DMS53 treated with DMSO at 0.1 percent for 48 hours (cell line): ENCODE data around the gene MYOZ1.
"Not testable (repeated sequence)": the region's sequence is repeated elsewhere in the genome, so short reads cannot be mapped to it uniquely, and the experiment has no call there.

ENCODE experiments used
- DNase-seq: peaks from one replicate; lab custom pipeline; 2025; ENCODE audit not compliant: unreplicated experiment; lab: John Stamatoyannopoulos, UW

Gene MYOZ1

GRCh38 chr10:73647875-73648651, 6.8 kb upstream of the MYOZ1 start:
- no peak for DNase-seq

GRCh38 chr10:73647211-73647874, 6.1 kb upstream of the MYOZ1 start:
- DNase-seq: peak; percentile 42

GRCh38 chr10:73646598-73647041, 5.3 kb upstream of the MYOZ1 start:
- no peak for DNase-seq

GRCh38 chr10:73645251-73645650, 4.0 kb upstream of the MYOZ1 start:
- no peak for DNase-seq

DNA sequence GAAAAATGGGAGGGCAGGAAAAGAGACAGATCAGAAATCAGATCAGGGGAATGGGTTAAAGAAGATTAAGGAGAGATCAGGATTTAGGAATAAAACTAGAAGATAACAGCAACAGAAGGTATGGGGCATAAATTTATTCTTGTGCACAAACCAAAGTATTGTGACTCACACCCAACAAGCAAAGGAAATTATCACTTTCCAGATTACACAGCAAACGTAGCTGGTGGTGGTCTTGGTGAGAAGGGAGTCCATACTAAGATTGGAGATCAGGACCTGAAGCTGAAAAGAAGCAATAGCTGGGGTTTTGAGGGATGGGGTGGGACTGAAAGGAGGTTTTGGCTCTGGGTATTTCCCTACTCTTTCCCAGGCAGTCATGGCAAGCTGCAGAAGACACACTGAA, 3.5 kb upstream of the MYOZ1 start:
- no peak for DNase-seq

DNA sequence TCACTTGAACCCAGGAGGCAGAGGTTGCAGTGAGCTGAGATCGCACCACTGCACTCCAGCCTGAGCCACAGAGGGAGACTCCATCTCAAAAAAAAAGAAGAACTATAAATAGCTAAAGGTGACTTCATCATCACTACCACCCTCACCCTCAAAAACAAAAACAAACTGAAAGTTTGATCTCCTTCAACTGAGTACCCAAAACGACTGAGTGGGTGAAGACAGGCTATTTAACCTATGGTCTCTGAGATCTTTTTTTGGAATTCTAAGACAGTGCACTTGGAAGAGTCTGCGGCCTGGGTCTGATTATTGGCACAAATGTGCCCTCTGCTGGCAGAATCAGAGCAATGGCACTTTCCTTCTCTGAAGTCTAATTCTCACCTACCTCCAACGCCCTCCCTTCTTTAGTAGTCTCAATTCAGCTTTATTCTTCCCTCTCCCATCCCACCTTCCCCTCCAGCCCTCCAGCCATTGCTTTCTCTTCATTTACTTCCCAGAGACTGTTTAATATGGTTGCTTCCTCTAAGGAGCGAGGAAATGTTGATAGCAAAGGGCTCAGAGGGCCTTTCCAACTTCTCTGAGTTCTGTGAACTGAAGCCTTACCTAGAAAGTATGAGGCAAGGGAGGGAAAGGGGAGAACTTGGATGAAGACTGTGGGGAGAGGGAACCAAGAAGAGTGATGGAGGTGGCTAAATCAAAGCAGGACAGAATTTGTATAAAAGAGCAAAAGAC, 2.9 kb upstream of the MYOZ1 start:
- peak; percentile 73 for DNase-seq

- DNase-seq: no peak
Measured at GRCh38 chr10:73643362-73643761, 2.1 kb upstream of the MYOZ1 start.

DNA sequence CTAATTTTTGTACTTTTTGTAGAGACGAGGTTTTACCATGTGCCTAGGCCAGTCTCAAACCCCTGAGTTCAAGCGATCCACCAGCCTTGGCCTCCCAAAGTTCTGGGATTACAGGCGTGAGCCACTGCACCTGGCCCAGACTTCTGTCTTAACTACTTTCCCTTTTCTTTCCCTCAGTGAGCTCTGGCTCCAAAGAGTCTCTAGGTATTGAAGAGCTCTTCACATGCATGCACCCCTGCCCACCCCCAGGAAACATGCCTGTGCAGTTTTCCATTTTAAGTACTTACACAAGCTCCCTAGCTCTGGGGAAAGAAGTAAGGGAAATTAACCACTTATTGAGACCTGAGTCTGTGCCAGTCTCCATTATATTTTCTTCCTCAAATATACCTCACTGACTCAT, 2.0 kb downstream of the MYOZ1 start:
- no peak for DNase-seq

- DNase-seq: no peak
Measured at GRCh38 chr10:73635781-73636180, 5.5 kb downstream of the MYOZ1 start.

DNA sequence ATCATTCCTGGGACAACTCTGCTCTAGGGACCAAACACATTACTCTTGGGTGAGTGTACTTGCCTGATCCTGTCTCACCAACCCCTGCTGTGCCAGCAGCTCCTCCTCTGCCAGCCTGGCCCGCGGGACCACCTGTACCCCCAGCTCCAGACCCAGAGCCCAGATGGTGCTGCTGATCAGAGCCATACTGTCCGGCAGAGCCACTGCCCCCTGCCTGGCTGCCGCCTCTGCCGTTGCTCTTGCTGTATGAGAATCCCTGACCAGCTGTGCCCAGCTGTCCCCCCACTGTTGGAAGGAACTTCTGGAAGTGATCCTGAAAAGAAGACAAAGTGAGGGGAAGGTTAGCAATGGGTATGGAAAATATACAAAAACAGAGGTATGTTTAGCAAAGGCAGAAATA, 6.9 kb downstream of the MYOZ1 start:
- DNase-seq: no peak

- no peak for DNase-seq
Measured at GRCh38 chr10:73629165-73629564, 12.1 kb downstream of the MYOZ1 start.

GRCh38 chr10:73628405-73628804, 12.9 kb downstream of the MYOZ1 start:
- DNase-seq: no peak

DNA sequence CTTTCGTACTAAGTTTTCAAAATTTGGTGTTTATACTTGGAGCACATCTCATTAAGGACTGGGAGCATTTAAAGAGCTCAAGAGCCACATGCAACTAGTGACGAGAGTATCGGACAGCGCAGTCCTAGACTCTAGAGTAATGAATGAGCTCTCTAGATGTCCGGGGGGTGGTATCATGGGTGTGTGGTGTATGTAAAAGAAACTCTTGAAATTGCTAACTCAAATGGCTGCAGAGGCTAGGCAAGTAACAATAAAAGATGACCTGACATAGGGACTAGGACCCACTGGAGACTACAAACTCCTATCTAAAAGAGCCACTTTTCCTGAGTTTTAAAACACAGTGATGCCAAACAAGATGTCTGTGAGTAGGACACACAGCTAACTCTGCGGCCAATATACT, 14.0 kb downstream of the MYOZ1 start:
- DNase-seq: no peak

DNA sequence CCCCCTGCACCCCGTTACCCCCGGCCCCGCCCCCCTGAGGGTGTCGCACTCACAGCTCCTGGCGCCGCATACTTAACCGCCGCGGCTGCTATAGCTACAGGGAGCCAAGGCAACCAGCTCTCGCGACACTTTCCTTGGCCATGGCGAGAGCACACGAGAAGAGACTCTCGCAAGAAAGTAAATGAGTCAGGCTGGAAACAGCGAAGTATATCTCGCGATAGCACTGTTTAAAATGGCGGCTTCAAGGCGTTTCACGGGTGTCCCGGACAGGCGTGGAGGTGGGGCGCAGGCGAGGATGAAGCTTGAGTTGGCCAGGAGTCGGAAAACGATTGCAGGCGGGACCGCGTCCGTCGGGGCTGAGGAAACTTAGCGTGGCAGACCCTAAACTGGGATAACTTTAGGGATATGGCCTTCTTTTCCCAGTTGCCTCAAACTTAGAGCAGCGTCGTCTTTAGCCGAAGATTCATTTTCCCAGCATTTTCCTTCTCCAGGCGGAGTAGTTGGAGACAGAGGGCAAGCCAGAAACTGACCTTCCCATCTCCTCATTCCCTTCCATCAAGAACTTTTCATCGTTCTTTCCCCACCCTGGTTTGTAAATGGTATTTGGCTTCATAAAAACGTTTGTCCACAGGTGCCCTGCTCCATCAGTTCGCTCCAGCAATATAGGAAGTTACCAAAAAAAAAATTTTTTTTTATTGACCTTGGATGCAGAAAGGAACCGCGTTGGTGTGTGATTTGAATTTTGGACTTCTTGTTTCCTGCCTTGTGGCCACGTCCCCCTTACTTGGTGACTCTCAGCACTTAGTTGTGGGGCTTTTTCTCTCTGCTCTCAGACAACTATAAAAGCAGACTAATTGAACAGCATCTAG, 15.2 kb downstream of the MYOZ1 start:
- DNase-seq: peak; percentile 96

GRCh38 chr10:73625004-73625883, 16.0 kb downstream of the MYOZ1 start:
- DNase-seq: no peak

DNA sequence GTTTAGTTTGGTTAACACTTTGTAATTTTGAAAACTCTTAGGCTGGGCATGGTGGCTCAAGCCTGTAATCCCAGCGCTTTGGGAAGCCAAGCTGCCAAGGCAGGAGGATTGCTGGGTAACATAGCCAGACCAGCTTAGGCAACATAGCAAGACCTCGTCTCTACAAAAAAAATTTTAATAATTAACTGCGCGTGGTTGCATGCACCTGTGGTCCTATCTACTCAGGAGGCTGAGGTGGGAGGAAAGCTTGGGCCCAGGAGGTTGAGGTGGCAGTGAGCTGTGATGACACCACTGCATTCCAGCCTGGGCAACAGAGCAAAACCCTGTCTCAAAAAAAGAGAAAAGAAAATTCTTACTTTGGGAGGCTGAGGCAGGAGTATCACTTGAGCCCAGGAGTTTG, 18.2 kb downstream of the MYOZ1 start:
- DNase-seq: no peak

DNA sequence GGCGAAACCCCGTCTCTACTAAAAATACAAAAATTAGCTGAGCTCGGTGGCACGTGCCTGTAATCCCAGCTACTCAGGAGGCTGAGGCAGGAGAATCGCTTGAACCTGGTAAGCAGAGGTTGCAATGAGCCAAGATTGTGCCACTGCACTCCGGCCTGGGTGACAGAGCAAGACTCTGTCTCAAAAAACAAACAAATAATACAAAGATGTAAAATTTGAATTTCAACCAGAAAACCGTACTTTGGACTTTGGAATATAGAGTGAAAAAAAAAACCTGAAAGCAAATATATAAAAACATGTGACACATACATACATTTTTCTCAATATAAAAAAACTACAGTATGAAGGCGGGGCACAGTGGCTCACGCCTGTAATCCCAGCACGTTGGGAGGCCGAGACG, 20.3 kb downstream of the MYOZ1 start:
- DNase-seq: not testable (repeated sequence)

DNA sequence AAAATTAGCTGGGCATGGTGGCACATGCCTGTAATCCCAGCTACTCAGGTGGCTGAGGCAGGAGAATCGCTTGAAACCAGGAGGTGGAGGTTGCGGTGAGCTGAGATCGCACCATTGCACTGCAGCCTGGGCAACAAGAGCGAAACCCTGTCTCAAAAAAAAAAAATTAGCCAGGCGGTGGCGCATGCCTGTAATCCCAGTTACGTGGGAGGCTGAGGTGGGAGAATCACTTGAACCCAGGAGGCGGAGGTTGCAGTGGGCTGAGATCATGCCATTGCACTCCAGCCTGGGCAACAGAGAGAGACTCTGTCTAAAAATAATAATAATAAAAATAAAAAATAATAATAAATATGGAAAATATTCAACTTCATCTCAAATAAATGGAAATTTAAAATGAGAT, 24.1 kb downstream of the MYOZ1 start:
- not testable (repeated sequence) for DNase-seq

DNA sequence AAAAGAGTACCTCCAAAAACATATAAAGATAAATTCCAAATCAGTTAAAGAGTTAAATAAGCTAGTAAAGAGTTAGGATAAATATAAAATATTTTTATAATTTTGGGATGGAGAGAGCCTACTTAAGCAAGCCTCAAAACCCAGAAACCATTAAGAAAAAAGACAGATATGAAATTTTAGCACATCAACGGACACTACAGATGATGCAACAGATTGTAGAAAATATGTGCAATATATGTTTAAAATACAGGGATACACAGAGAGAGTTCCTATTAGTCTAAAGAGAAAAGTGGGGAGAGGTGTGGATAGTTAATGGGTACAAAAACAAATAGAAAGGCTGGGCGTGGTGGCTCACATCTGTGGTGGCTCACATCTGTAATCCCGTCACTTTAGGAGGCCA, 26.6 kb downstream of the MYOZ1 start:
- DNase-seq: no peak

GRCh38 chr10:73609116-73609515, 32.2 kb downstream of the MYOZ1 start:
- DNase-seq: no peak
